ENCODE data around the gene CELSR1.

DNA sequence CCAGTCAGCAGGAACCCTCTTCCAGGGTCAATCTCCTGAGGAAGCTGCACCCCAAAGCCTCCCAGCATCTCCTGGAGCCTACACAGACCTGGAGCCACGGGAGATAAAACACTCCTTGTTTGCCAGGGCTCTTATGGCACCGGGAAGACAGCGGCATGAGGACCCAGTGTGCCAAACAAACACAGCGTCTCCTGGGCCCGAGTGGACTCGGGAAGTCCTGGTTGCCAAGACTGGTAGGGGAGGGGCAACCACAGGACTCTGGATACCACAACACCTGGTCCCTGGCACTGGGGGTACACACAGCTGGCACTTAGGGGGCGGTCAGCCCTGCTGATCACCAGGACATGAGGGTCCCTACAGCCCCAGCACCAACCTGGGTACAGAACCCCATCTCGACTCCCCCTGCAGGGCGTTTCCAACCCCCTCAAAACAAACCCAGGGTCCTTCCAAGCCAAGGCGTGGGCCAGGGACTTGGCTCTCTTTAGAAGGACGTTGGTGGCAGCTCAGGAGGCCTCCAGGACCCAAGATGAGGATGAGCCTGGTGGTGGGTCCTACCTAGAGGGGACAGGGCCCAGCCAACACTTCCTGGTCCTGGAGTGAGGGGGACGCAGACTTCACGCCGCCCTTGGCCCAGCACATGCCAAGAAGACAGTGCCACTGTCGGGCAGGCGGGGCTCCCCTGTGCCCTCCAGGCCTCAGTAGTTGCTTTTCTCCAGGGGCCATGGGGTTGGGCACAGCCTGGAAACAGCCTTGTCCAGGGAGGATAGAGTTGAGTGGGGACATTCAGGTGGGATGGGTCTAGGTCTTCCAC lies 85.0 kb downstream of the CELSR1 start:
- TF ChIP-seq, protein P1, sequence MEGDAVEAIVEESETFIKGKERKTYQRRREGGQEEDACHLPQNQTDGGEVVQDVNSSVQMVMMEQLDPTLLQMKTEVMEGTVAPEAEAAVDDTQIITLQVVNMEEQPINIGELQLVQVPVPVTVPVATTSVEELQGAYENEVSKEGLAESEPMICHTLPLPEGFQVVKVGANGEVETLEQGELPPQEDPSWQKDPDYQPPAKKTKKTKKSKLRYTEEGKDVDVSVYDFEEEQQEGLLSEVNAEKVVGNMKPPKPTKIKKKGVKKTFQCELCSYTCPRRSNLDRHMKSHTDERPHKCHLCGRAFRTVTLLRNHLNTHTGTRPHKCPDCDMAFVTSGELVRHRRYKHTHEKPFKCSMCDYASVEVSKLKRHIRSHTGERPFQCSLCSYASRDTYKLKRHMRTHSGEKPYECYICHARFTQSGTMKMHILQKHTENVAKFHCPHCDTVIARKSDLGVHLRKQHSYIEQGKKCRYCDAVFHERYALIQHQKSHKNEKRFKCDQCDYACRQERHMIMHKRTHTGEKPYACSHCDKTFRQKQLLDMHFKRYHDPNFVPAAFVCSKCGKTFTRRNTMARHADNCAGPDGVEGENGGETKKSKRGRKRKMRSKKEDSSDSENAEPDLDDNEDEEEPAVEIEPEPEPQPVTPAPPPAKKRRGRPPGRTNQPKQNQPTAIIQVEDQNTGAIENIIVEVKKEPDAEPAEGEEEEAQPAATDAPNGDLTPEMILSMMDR (IDR thresholded peaks at IDR 0.05): no peak
- no peak for TF ChIP-seq POLR2A (IDR thresholded peaks at IDR 0.05)

All from sigmoid colon (tissue), 3 donors.